ENCODE measurements around the gene MAP3K15.
"Not testable (repeated sequence)": the region's sequence is repeated elsewhere in the genome, so short reads cannot be mapped to it uniquely, and the experiment has no call there.

The MAP3K15 gene

DNA sequence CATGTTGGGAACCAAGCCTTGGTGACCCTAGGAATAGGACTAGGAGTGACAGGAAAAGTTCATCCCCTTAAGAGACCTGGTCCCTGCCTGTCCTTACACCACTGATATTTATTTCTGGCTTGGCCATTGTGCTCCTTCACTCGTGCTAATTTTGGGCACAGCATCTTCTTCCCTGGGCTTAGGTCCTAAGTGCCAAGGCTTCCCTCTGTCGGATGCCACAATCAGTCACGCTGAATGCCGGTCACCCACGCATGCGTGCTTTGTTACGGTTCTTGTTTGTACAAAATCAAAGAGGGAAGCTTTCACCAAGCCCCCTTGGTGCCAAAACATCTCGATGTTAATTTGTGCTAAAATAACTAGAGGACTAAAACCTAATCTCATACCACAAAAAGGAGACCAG is 17.4 kb upstream of the MAP3K15 start:
- DNase-seq (ENCODE audit: low read depth), result no peak

DNA sequence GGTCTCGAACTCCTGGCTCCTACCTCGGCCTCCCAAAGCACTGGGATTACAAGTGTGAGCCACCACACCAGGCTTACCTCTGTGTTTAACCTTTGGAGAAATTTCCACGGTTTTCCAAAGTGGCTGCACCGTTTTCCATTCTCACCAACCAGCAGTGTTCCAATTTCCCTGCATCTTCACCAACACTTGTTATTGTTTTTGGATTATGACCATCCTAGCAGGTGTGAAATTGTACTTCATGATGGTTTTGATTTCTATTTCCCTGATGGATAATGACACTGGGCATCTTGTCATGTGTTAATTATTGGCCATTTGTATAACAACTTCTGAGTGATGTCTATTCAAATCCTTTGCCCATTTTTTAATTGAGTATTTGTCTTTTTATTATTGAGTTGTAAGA is 2.7 kb upstream of the MAP3K15 start:
- DNase-seq (ENCODE audit: low read depth), result no peak

DNA sequence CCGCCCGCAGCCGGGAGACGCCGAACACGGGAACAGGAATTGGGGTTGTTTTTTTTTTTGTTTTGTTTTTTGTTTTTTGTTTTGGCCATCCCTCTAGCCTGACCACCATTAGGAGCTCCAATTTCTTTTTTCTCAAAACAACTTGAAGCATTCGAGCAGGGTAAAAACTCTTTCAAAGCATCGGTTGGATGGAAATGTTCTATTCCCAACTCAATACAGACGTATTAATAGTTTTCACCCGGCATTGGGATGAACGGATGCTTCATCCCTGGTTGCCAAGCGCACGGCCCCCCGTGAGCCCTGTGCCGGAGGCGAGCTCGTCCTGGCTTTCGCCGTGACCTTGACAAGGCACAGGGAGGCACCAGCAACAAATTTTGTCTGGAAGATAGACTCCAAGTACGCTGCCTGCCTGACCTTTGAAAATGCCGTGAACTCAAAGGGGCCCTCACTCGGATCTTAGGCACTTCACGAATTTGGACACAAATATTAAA is 352 bp upstream of the MAP3K15 start:
- DNase-seq (ENCODE audit: low read depth), result no peak

DNA sequence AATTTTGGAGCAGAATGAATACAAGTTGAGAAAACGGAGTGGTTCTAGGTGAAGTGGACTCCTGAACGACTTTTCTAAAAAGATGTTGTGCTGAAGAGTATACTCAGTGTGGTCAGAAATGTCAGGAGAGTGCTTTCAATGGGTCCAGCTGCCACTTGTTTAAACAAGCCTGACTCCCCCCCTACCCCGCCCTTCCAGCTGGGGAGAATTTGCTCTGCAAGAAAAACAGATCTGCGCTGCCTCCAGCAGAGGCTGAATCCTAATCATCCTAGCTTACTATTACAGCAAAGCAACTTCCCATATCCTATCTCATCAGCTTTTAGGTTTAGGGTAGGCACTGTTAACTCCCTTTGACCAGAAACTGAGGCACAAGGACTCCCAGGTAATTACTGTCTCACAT is 1.9 kb downstream of the MAP3K15 start:
- no peak for DNase-seq (ENCODE audit: low read depth)

DNA sequence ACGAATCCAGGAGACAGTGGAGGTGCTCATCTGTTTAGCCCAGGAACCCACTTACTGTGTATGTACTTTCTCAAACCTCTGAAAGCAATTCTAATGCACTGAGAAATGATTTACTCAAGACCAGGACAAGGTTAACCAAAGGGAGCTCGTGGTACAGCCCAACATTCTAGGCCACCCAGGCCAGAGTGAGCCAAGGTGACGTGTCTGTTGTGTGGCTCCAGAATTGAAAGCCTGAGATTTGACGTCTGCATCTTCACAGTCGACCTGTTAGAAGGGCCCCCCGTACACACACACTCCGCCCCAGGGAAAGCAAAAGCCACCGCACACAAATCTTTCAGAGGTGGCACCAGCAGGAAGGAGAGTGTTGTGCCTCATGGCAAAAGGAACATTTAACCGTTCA is 2.3 kb downstream of the MAP3K15 start:
- DNase-seq (ENCODE audit: low read depth), result no peak

DNA sequence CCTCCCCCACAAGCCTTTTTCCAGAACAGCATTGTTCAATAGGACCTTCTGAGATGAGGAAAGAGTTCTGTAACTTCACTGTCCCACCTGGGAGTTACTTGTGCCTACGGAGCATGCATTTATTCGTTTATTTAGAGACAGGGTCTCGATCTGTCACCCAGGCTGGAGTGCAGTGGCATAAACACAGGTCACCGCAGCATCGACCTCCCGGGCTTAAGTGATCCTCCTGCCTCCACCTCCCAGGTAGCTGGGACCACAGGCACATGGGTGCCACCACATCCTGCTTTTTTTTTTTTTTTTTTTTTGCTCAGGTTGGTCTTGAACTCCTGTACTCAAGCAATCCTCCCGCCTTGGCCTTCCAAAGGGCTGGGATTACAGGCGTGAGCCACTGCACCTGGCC is 2.9 kb downstream of the MAP3K15 start:
- DNase-seq (ENCODE audit: low read depth), result no peak

DNA sequence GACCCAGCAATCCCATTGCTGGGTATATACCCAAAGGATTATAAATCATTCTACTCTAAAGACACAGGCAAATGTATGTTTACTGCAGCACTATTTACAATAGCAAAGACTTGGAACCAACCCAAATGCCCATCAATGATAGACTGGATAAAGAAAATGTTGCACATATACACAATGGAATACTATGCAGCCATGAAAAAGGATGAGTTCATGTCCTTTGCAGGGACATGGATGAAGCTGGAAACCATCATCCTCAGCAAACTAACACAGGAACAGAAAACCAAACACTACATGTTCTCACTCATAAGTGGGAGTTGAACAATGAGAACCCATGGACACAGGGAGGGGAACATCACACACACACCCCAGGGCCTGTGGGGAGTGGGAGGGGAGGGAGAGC is 3.5 kb downstream of the MAP3K15 start:
- not testable (repeated sequence) for DNase-seq (ENCODE audit: low read depth)

DNA sequence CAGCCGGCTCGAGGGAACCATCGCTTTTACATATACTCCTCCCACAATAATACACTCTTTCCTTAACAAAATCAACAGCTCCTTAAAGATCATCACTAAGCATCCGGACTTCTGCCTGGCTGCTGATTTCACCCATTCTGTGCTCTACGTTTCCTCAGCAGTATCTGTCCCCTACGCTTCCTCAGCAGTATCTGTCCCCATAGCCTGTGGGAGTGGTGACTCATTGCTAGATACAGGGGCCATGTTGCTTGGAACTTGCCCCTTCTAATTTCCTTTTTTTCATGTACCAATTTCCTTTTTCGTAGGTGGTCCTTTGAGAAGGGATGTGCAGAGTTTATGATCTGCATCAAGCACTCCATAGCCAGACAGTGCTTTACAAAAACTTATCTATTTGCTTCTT is 18.6 kb downstream of the MAP3K15 start:
- DNase-seq (ENCODE audit: low read depth), result no peak

DNA sequence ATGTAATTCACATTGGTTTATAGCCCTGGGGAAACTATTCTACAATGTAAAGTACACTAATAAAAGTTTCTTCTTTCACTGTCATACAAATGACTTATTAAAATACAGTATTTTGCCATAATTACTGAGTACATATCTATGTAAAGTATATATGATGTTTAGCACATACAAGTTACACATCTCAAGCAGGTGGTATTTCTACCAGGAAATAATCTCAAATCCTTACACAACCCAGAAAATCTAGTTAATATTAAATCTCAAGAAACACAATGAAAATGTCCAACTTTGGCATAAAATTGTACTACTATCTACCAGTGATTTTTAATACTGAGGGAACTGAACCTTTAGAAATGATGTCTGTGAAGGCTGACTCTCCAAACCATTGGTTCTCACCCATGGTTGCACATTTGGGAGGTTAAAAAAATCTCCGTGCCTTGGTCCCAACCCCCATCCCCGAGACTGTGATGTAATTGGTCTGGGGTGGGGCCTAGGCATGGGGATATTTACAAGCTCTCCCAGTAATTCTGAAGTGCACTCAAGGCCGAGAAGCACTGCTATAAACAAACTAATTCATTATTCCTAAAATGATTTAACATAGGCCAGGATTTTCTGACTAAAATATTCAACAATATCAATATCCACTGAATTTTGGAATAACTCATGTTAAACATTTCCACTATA is 27.6 kb downstream of the MAP3K15 start:
- DNase-seq (ENCODE audit: low read depth), result no peak

DNA sequence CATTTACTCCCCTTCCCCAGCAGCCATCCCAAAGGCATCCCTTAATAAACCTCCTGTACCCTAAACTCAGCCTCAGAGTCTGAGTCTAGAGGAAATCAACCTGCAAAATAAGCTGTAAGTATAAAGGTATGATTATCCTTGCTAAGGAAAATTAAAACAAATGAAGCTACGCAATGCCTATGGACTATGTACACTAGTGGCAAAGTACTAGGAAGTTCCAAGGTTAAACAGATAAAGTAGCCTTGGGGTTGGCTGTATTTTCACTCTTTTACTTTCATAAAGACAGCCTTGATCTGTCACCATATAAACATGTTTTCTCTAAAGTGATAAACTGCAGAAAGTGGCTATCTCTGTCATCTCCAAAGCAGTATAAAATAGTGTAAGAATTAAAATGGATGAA is 35.9 kb downstream of the MAP3K15 start:
- no peak for DNase-seq (ENCODE audit: low read depth)

DNA sequence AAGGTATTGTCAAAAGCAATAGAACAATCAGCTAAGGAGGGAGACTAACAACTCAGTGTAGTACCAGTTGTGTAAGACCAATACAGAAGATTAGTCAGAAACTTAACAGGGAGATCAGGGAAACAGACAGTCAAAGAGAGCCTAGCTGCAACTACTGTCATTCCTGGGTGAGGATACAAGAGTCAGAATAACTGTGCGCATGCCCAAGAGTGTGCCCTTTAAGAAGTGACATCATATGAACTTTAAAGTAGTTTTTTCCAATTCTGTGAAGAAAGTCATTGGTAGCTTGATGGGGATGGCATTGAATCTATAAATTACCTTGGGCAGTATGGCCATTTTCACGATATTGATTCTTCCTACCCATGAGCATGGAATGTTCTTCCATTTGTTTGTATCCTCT is 46.9 kb downstream of the MAP3K15 start:
- not testable (repeated sequence) for DNase-seq (ENCODE audit: low read depth)

DNA sequence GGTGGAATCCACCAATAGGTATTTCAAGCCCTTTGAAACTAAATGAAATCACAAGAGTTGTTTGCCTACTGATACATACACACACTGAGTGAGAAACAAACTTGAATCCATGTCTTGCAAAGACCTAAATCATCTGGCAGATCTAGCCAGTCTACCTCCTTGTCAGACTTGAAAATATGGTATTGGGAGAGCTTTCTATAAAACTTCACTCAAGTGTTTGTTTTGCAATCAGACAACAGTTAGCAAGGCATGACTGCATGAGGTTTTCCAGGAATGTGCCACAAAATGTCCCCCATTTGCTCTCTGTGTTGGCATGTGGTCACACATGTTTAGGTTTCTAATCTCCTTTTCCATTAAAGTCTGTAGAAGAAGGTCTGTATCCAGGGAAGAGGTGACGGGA is 52.4 kb downstream of the MAP3K15 start:
- DNase-seq (ENCODE audit: low read depth), result no peak

DNA sequence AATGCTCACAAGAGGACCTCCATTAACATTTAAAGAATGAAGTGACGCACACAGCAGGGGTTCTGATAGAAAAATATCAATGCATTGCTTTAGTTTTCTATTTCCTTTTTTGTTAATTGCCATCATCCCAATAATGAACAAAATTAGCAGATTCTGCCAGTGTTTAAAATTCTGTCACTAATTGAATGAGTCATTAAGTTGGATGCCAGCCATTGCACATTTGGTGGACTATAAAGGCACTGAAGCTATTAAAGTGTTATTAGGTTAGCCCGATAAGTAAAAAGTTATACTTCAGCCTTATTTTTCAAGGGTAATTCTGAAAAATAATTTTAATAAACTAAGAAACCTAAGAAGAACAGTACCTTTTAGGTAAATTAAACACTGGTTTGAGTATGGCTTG is 53.1 kb downstream of the MAP3K15 start:
- no peak for DNase-seq (ENCODE audit: low read depth)

DNA sequence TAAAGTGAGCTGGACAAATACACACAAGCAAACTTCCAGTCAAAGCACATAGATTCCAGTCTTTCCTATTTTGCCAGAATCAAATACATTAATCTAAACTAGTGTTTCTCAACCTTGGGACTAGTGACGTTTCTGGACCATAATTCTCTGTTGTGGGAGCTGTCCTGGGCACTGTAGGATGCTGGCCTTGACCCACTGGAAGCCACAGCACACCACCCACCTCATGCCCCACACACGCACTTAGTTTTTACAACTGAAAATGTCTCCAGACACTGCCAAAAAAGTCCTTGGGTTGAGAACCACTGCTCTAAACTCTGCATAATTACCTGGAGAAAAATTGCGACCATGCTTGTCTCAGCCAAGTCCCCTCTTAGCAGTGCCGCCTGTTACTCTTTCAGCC is 57.6 kb downstream of the MAP3K15 start:
- DNase-seq (ENCODE audit: low read depth), result no peak

DNA sequence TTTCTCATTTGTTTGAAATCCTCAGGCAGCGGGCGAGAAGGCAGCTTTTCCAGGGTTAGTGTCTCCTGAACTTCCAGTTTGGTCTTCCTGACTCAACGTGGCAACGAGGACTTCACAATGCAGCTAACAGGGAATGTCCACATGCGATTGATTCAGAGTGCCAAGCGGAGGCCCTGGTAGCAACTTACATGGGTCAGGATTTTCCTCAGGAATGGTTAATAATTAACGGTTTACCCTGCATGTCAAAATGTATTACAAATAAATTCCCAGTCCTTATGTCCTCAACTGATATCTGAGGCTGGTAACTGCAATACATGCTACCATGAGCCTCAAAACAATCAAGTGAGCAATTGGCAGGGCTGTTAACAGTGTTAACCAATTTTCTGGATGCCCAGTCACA is 67.2 kb downstream of the MAP3K15 start:
- no peak for DNase-seq (ENCODE audit: low read depth)

DNA sequence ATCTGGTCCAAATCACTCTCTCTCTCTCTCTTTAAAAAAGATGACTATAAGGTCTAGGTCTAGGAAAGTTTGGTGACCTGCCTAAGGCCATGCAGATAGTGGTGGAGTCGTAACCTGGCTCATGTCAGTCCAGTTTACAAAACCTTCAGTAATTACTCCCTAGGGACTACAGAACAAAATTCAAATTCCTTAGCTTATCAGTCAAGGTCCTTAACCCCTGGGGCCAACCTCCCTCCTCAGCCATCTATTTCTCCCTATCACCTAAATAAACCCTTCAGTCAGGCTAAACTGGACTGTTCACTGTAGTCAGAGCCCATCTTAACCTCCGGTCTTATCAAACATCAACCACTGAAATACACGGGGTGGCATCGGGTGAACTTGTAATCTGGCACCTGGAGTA is 68.9 kb downstream of the MAP3K15 start:
- no peak for DNase-seq (ENCODE audit: low read depth)

DNA sequence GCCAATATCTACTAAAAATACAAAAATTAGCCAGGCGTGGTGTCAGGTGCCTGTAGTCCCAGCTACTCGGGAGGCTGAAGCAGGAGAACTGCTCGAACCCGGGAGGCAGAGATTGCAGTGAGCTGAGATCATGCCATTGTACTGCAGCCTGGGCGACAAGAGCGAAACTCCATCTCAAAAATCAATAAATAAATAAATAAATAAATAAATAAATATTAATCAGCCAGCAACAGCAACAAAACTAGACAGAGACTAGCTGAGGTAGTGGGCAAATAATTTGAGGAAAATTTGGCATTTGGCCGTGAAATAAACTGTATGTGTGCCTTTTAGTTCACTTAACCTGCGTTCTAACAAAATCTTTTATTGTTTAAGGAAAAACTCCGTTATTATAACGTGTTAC is 69.5 kb downstream of the MAP3K15 start:
- not testable (repeated sequence) for DNase-seq (ENCODE audit: low read depth)

DNA sequence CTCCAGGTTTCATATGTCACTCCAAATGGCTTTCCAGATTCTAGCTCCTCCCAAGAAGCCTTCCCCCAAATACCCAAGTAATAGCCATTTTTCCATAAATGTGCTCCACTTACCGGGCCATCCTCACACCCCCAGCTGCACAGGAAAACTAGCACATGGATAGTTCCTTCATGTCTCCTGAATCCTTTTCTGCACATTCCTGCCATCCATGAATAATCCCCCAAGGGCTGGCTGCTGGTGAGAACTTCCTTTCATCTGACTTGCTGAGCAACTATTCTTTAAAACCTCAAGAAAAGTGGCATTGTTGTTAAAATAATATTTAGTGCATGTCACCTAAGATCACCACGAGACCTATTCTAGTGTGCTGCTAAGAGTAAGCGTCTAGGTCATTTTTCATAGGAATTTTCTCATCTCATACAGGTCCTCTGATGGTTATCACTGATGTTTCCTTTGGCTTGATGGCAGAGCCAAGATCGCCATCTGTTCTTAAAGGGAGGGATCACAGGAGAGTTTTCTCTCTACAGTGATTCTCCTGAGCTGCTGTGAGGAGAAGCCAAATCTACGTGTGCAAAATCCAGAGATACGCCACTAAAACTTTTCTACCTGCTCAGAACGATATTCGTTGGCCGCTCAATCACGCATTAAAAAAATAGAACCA is 71.3 kb downstream of the MAP3K15 start:
- DNase-seq (ENCODE audit: low read depth), result no peak

DNA sequence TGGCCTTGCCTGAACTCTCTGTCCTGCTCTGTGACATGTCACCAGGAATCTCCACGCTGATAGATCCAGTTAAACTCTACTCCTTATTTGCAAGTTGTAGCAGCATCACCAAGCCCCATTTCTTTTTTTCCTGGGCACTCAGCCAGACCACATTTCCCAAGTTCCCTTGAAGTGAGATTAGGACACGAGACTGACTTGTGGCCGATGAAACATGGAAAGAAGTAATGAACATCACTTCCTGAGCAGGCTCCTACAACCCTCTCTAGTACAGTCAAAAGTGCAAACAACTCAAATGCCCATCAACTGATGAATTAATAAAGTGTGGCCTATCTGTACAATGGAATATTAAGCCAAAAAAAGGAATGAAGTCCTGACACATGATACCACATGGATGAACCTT is 74.6 kb downstream of the MAP3K15 start:
- no peak for DNase-seq (ENCODE audit: low read depth)

DNA sequence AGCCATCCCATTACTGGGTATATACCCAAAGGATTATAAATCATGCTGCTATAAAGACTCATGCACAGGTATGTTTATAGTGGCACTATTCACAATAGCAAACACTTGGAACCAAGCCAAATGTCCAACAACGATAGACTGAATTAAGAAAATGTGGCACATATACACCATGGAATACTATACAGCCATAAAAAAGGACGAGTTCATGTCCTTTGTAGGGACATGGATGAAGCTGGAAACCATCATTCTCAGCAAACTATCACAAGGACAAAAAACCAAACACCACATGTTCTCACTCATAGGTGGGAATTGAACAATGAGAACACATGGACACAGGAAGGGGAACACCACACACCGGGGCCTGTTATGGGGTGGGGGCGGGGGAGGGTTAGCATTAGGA is 92.6 kb downstream of the MAP3K15 start:
- DNase-seq (ENCODE audit: low read depth), result not testable (repeated sequence)

DNA sequence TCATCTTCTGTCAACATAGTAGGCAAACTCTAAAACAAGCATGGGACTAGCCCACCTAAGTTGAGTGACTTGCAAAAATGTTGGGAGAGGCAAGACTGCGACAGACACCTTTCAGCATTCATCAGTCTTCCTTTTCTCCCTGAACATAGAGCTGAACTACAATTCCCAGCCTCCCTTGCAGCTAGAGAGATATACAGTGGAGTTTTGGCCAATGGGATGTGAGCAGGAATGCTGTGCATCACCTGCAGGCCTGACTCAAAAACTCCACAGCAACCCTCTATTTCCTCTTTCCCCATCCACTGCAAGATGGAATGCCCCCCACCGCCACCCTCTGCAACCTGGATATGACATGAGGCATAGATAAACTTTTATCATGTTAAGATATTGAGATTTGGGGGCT is 105.0 kb downstream of the MAP3K15 start:
- no peak for DNase-seq (ENCODE audit: low read depth)

DNA sequence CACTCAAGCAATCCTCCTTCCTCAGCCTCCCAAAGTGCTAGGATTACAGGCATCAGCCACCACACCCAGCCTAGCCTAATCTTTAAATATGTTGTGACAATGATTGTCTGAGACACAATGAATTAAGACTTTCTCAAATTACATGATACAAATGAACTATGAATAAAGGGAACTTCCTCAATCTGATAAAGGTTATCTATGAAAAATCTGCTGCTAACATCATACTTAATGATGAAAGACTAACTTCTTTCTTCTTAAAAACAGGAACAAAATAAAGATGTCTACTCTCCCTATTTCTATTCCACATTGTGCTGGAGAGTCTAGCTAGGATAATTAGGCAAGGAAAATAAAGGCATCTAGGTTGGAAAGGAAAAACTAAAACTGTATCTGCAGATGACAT is 111.6 kb downstream of the MAP3K15 start:
- no peak for DNase-seq (ENCODE audit: low read depth)

DNA sequence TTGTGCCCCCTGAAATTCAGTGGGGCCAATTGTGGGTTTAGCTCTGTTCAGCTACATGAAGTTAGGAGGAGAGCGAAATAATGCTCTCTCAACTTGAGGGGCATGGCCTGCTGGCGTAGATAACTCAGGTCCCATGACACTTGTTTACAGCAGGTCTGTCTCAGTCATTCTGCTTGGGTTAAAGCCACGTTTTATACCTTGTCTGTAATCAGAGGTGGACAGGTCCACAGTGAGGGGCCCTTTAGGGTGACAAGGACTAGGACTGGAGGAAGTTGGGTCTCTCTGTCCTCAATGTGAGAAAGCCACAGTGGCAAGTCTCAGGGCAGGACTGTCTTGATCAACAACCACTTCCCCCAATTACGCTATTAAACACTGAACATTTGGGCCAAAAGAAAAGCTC is 122.6 kb downstream of the MAP3K15 start:
- DNase-seq (ENCODE audit: low read depth), result no peak

DNA sequence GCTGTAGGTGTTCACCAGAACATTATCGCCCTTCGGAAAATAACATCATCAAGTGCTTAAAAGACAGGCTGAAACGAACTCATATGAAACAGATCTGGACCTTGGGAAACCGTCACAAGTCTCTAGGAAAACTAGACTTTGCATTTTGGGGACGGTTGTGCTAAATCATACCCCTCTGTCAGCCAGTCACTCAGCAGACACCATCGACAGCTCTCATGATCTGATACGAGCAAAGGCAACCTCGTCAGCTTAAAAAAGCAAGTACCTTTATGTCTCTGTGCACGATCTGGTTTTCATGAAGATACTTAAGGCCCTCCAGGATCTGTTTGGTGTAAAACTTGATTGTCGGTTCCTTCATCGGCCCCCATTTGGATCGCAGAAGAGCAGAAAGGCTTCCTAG is 123.2 kb downstream of the MAP3K15 start:
- no peak for DNase-seq (ENCODE audit: low read depth)
